Osteocyte (in vitro differentiated cells): ENCODE results near the gene ARFIP1. TPM values are rescaled to one million over a fixed set of nuclear protein-coding genes. Genes with fewer than 3 reads are reported as not detected.
"Not testable (repeated sequence)": the region's sequence is repeated elsewhere in the genome, so short reads cannot be mapped to it uniquely, and the experiment has no call there.

Source experiments
- DNase-seq: peaks from one replicate; pipeline ENCODE4 v3.0.0; 2021; ENCODE audit warnings: mixed read lengths; ENCODE audit not compliant: unreplicated experiment; ENCODE audit errors: extremely low spot score
- H3K27ac Mint-ChIP-seq: one replicate; pipeline ENCODE4 v1.8.0; 2021; ENCODE audit warnings: mild to moderate bottlenecking, mixed read lengths; ENCODE audit not compliant: unreplicated experiment
- H3K27me3 Mint-ChIP-seq: one replicate; pipeline ENCODE4 v1.8.0; 2021; ENCODE audit warnings: mixed read lengths; ENCODE audit not compliant: unreplicated experiment
- H3K36me3 Mint-ChIP-seq: one replicate; pipeline ENCODE4 v1.8.0; 2021; ENCODE audit warnings: mixed read lengths; ENCODE audit not compliant: unreplicated experiment
- H3K4me1 Mint-ChIP-seq: one replicate; pipeline ENCODE4 v1.8.0; 2021; ENCODE audit warnings: mixed read lengths; ENCODE audit not compliant: unreplicated experiment
- H3K4me3 Mint-ChIP-seq: one replicate; pipeline ENCODE4 v1.8.0; 2021; ENCODE audit warnings: mild to moderate bottlenecking, moderate library complexity, mixed read lengths; ENCODE audit not compliant: unreplicated experiment
- H3K9me3 Mint-ChIP-seq: one replicate; pipeline ENCODE4 v1.8.0; 2021; ENCODE audit warnings: mixed read lengths; ENCODE audit not compliant: unreplicated experiment
- CTCF ChIP-seq: fragments of 200-600 bp; sonication (generic); IDR thresholded peaks from 2 replicates; pipeline ENCODE4 v1.5.0; 2021; ENCODE audit warnings: antibody characterized with exemption, mild to moderate bottlenecking, moderate library complexity
- total RNA-seq: library from RNA; stranded (reverse); gene quantifications from 2 replicates; pipeline ENCODE4 v1.2.1, GENCODE V29; 2021

The ARFIP1 gene
- total RNA-seq, 1 donor from 2014 or later: 41.9 TPM

GRCh38 chr4:152849350-152849749 is 69.6 kb downstream of the ARFIP1 start:
- Mint-ChIP-seq H3K27me3 (no peaks in the 10 kb centered on the region), H3K27ac (no peak overlapping the region)
- DNase-seq: no peak

GRCh38 chr4:152850377-152850776 is 70.6 kb downstream of the ARFIP1 start:
- no peak for TF ChIP-seq CTCF
- Mint-ChIP-seq H3K36me3 (peaks cover 15% of the 10 kb centered on the region), H3K4me3 (no peak overlapping the region), H3K9me3 (peaks cover 12% of the 10 kb centered on the region), H3K4me1 (peaks cover 8% of the 10 kb centered on the region), H3K27me3 (no peaks in the 10 kb centered on the region), H3K27ac (no peak overlapping the region)
- DNase-seq: no peak

More at GRCh38 chr4:152849350-152849749, 69.6 kb downstream of the ARFIP1 start:
- H3K36me3 Mint-ChIP-seq: peaks cover 14% of the 10 kb centered on the region
- no peak for TF ChIP-seq CTCF
- H3K4me3 Mint-ChIP-seq: no peak overlapping the region
- peaks cover 8% of the 10 kb centered on the region for H3K4me1 Mint-ChIP-seq
- peaks cover 12% of the 10 kb centered on the region for H3K9me3 Mint-ChIP-seq

GRCh38 chr4:152851226-152851625 is 71.5 kb downstream of the ARFIP1 start:
- Mint-ChIP-seq H3K9me3 (peaks cover 12% of the 10 kb centered on the region), H3K27ac (no peak overlapping the region), H3K4me3 (no peak overlapping the region), H3K36me3 (peaks cover 17% of the 10 kb centered on the region), H3K27me3 (no peaks in the 10 kb centered on the region), H3K4me1 (peaks cover 12% of the 10 kb centered on the region)
- no peak for DNase-seq
- no peak for TF ChIP-seq CTCF

GRCh38 chr4:152853293-152853692 is 73.5 kb downstream of the ARFIP1 start:
- Mint-ChIP-seq H3K27ac (no peak overlapping the region), H3K4me3 (no peak overlapping the region), H3K9me3 (peaks cover 12% of the 10 kb centered on the region), H3K4me1 (peaks cover 22% of the 10 kb centered on the region), H3K27me3 (no peaks in the 10 kb centered on the region), H3K36me3 (peaks cover 17% of the 10 kb centered on the region)
- DNase-seq: no peak
- TF ChIP-seq CTCF: no peak

- H3K27me3 Mint-ChIP-seq, DNase-seq, H3K27ac Mint-ChIP-seq, H3K4me3 Mint-ChIP-seq: not testable (repeated sequence)
- Mint-ChIP-seq H3K36me3 (peaks cover 17% of the 10 kb centered on the region), H3K4me1 (peaks cover 27% of the 10 kb centered on the region), H3K9me3 (peaks cover 12% of the 10 kb centered on the region)
These were observed 74.3 kb downstream of the ARFIP1 start for GRCh38 chr4:152854016-152854415.

- no peak overlapping the region for H3K27ac Mint-ChIP-seq
- H3K9me3 Mint-ChIP-seq: peaks cover 12% of the 10 kb centered on the region
- peaks cover 17% of the 10 kb centered on the region for H3K36me3 Mint-ChIP-seq
- H3K27me3 Mint-ChIP-seq: no peaks in the 10 kb centered on the region
- TF ChIP-seq CTCF: no peak
- no peak overlapping the region for H3K4me3 Mint-ChIP-seq
- no peak for DNase-seq
- H3K4me1 Mint-ChIP-seq: peaks cover 41% of the 10 kb centered on the region
These were observed 77.2 kb downstream of the ARFIP1 start for GRCh38 chr4:152856960-152857359.
